HCT116 (cell line): ENCODE results near the gene ST8SIA2. TPM values are rescaled to one million over a fixed set of nuclear protein-coding genes. Genes with fewer than 3 reads are reported as not detected.

ENCODE experiments used
- ATAC-seq: fragments of 200-7000 bp; cut with Tn5 transposase; 2 replicates; pipeline ENCODE4 v1.9.1; 2020; ENCODE audit warnings: mild to moderate bottlenecking, moderate library complexity
- BruUV-seq: library from RNA; stranded (reverse); fragments of 400-500 nt; replicated peaks from 2 replicates; lab custom pipeline; 2021; lab: Mats Ljungman, UMichigan
- CTCF ChIA-PET: fragments of 300-600 bp; sonication (Branson Sonifier 250); formaldehyde crosslinking; loops from one replicate; lab custom pipeline; 2021; ENCODE audit warnings: antibody characterized with exemption; lab: Charles Lee
- POLR2A ChIA-PET: fragments of 300-600, 350-600 bp; sonication (Branson Sonifier 250); formaldehyde crosslinking; loops from one replicate; lab custom pipeline; 2021; ENCODE audit warnings: antibody characterized with exemption; lab: Charles Lee
- RAD21 ChIA-PET, 2 experiments: fragments of 300-600 bp; sonication (Branson Sonifier 250); formaldehyde crosslinking; loops; one replicate each; lab custom pipeline; 2023; ENCODE audit warnings: low total read pairs in 2 of 2; ENCODE audit not compliant: uncharacterized antibody in 2 of 2, unreplicated experiment in 2 of 2, low non-redundant PET in 1 of 2; lab: Charles Lee
- DNase-seq: peaks from one replicate; pipeline ENCODE4 v3.0.0-alpha.2; 2010; ENCODE audit warnings: low read depth, low spot score
- H2AFZ ChIP-seq: fragments of 200-600 bp; shearing (Covaris generic), sonication (generic); 2 replicates; pipeline ENCODE4 v1.6.1; 2017; ENCODE audit warnings: low read depth, mixed run types, mixed read lengths, antibody characterized with exemption, low read length; ENCODE audit not compliant: poor library complexity, severe bottlenecking
- H3K27ac ChIP-seq: 2 replicates; pipeline ENCODE4 v1.5.1; 2012; ENCODE audit warnings: low read depth, low read length
- H3K27me3 ChIP-seq: fragments of 200-600 bp; sonication (generic); 2 replicates; pipeline ENCODE4 v1.6.1; 2016; ENCODE audit warnings: mixed run types, low read length, mixed read lengths; ENCODE audit not compliant: insufficient read depth
- H3K36me3 ChIP-seq, 2 experiments: fragments of 200-500 bp in 1 of 2; fragments of 200-600 bp in 1 of 2; sonication (Bioruptor generic) in 1 of 2; sonication (generic) in 1 of 2; 2 replicates each; pipeline versions ENCODE4 v1.5.1 to v1.6.1; 2014 to 2016; ENCODE audit warnings: low read length in 2 of 2, inconsistent platforms in 1 of 2, mixed read lengths in 1 of 2, mixed run types in 1 of 2; ENCODE audit not compliant: insufficient read depth in 2 of 2, control insufficient read depth in 1 of 2
- H3K4me1 ChIP-seq, 2 experiments: fragments of 200-600 bp in 1 of 2; sonication (generic) in 1 of 2; 2 replicates each; pipeline versions ENCODE4 v1.5.1 to v1.6.1; 2012 to 2017; ENCODE audit warnings: low read length in 2 of 2, inconsistent platforms in 1 of 2, mild to moderate bottlenecking in 1 of 2, mixed read lengths in 1 of 2, mixed run types in 1 of 2, moderate library complexity in 1 of 2; ENCODE audit not compliant: insufficient read depth in 2 of 2, control insufficient read depth in 1 of 2
- H3K4me2 ChIP-seq: fragments of 200-600 bp; sonication (generic); 2 replicates; pipeline ENCODE4 v1.6.1; 2017; ENCODE audit warnings: mixed run types, low read length, mixed read lengths
- H3K4me3 ChIP-seq, 2 experiments: fragments of 200-600 bp in 1 of 2; sonication (generic) in 1 of 2; replicated peaks in 1 of 2; 2 replicates each; pipeline ENCODE4 v1.5.1; 2011 to 2016; ENCODE audit warnings: low read length in 2 of 2, control low read depth in 1 of 2, low read depth in 1 of 2, mild to moderate bottlenecking in 1 of 2, mixed read lengths in 1 of 2, mixed run types in 1 of 2
- H3K79me2 ChIP-seq: fragments of 200-600 bp; sonication (generic); 2 replicates; pipeline ENCODE4 v1.6.1; 2017; ENCODE audit warnings: mild to moderate bottlenecking, mixed run types, low read length, moderate library complexity, mixed read lengths; ENCODE audit not compliant: insufficient read depth
- H3K9ac ChIP-seq: fragments of 200-600 bp; sonication (generic); 2 replicates; pipeline ENCODE4 v1.6.1; 2016; ENCODE audit warnings: low read length, mixed read lengths
- H3K9me2 ChIP-seq: fragments of 200-600 bp; sonication (generic), shearing (Covaris generic); 2 replicates; pipeline ENCODE4 v1.6.1; 2017; ENCODE audit warnings: mixed run types, mild to moderate bottlenecking, moderate library complexity; ENCODE audit not compliant: insufficient read depth
- H3K9me3 ChIP-seq, 2 experiments: fragments of 200-500 bp in 1 of 2; fragments of 200-600 bp in 1 of 2; sonication (Bioruptor generic) in 1 of 2; sonication (generic) in 1 of 2; 2 replicates each; pipeline ENCODE4 v1.6.1; 2014 to 2017; ENCODE audit warnings: low read length in 2 of 2, mixed read lengths in 2 of 2, inconsistent platforms in 1 of 2, low read depth in 1 of 2, mild to moderate bottlenecking in 1 of 2, mixed run types in 1 of 2, moderate library complexity in 1 of 2; ENCODE audit not compliant: control insufficient read depth in 1 of 2, insufficient read depth in 1 of 2
- H4K20me1 ChIP-seq: fragments of 200-600 bp; sonication (generic), shearing (Covaris generic); 2 replicates; pipeline ENCODE4 v1.6.1; 2017; ENCODE audit warnings: mixed run types, mild to moderate bottlenecking, moderate library complexity; ENCODE audit not compliant: insufficient read depth
- ATF3 ChIP-seq: IDR thresholded peaks from 2 replicates; pipeline ENCODE4 v1.6.1; 2012
- CBX3 ChIP-seq: IDR thresholded peaks from 2 replicates; pipeline ENCODE4 v1.6.1; 2012; ENCODE audit warnings: low read depth
- CEBPB ChIP-seq: IDR thresholded peaks from 2 replicates; pipeline ENCODE4 v1.6.1; 2012; ENCODE audit warnings: low read depth
- EGR1 ChIP-seq: IDR thresholded peaks from 2 replicates; pipeline ENCODE4 v1.6.1; 2012; ENCODE audit warnings: low read depth
- ELF1 ChIP-seq: IDR thresholded peaks from 2 replicates; pipeline ENCODE4 v1.6.1; 2012; ENCODE audit warnings: low read depth, borderline replicate concordance
- EZH2 ChIP-seq: fragments of 200-600 bp; sonication (generic); IDR thresholded peaks from 2 replicates; pipeline ENCODE4 v1.6.1; 2017; ENCODE audit warnings: antibody characterized with exemption, mixed run types
- JUND ChIP-seq: IDR thresholded peaks from 2 replicates; pipeline ENCODE4 v1.6.1; 2012
- POLR2AphosphoS5 ChIP-seq: IDR thresholded peaks from 2 replicates; pipeline ENCODE4 v1.6.1; 2011; ENCODE audit warnings: mild to moderate bottlenecking, low read depth, low read length, moderate library complexity
- SIN3A ChIP-seq: IDR thresholded peaks from 2 replicates; pipeline ENCODE4 v1.6.1; 2012; ENCODE audit warnings: low read depth
- SP1 ChIP-seq: IDR thresholded peaks from 2 replicates; pipeline ENCODE4 v1.6.1; 2012; ENCODE audit warnings: low read depth
- SRF ChIP-seq: IDR thresholded peaks from 2 replicates; pipeline ENCODE4 v1.6.1; 2012; ENCODE audit warnings: low read depth
- ZBTB33 ChIP-seq: IDR thresholded peaks from 2 replicates; pipeline ENCODE4 v1.6.1; 2011; ENCODE audit warnings: mild to moderate bottlenecking, low read length, moderate library complexity; ENCODE audit not compliant: insufficient replicate concordance; ENCODE audit errors: extremely low read depth
- ZFX ChIP-seq: fragments of 450-650 bp; IDR thresholded peaks from 2 replicates; pipeline ENCODE4 v1.6.1; 2017
- ZNF274 ChIP-seq: fragments of 200-500 bp; sonication (Bioruptor generic); IDR thresholded peaks from 2 replicates; pipeline ENCODE4 v1.6.1; 2014; ENCODE audit warnings: mild to moderate bottlenecking, low read depth, low read length, inconsistent platforms
- intact Hi-C: fragments of 100-400 bp; cut with micrococcal nuclease; formaldehyde crosslinking; loops from 2 replicates; pipeline ENCODE4 v1.10.0; 2022
- total RNA-seq: library from RNA; stranded (reverse); gene quantifications from one replicate; pipeline ENCODE4 v1.2.1, GENCODE V29; 2021; ENCODE audit not compliant: unreplicated experiment
- TF ChIP-seq, protein P1 (sequence below): IDR thresholded peaks from 2 replicates; pipeline ENCODE4 v1.6.1; 2012; ENCODE audit warnings: low read depth

ST8SIA2 gene
- total RNA-seq, 1 experiment from 2014 or later, result not detected

GRCh38 chr15:92416557-92416956 is 22.9 kb downstream of the ST8SIA2 start:
- no peak overlapping the region for H3K9ac ChIP-seq
- BruUV-seq, result no TSS peak
- no peaks in the 10 kb centered on the region for H3K9me2 ChIP-seq
- ChIA-PET POLR2A (no interaction called here), RAD21 (no interaction called here), CTCF (no interaction called here)
- ATAC-seq (no peak), DNase-seq (no peak)
- no peaks in the 10 kb centered on the region for H3K9me3 ChIP-seq
- intact Hi-C loops, result no loop called here
- H3K27ac ChIP-seq, result no peak overlapping the region
- TF ChIP-seq ZNF274, result no peak
- TF ChIP-seq CEBPB, result no peak
- TF ChIP-seq ATF3, result no peak
- TF ChIP-seq EGR1, result no peak
- no peak for TF ChIP-seq POLR2AphosphoS5
- no peak for TF ChIP-seq SRF
- no peak overlapping the region for H2AFZ ChIP-seq
- H3K4me1 ChIP-seq, result no peaks in the 10 kb centered on the region
- peaks cover 24% of the 10 kb centered on the region; the same call in 1 of the 2 replicates for H3K27me3 ChIP-seq
- no peaks in the 10 kb centered on the region for H4K20me1 ChIP-seq
- H3K4me3 ChIP-seq, result no peak overlapping the region
- H3K36me3 ChIP-seq, result no peaks in the 10 kb centered on the region
- no peaks in the 10 kb centered on the region for H3K79me2 ChIP-seq
- H3K4me2 ChIP-seq, result no peak overlapping the region

- Histone ChIP-seq H3K4me3 (no peak overlapping the region), H3K79me2 (no peaks in the 10 kb centered on the region), H3K9me2 (no peaks in the 10 kb centered on the region), H3K9me3 (no peaks in the 10 kb centered on the region), H4K20me1 (no peaks in the 10 kb centered on the region), H3K9ac (no peak overlapping the region), H3K27ac (no peak overlapping the region), H3K4me2 (no peak overlapping the region), H2AFZ (no peak overlapping the region), H3K27me3 (peaks cover 18% of the 10 kb centered on the region; the same call in 1 of the 2 replicates), H3K36me3 (no peaks in the 10 kb centered on the region), H3K4me1 (no peaks in the 10 kb centered on the region)
- CTCF ChIA-PET, result no interaction called here
- RAD21 ChIA-PET, result no interaction called here
- intact Hi-C loops, result no loop called here
- TF ChIP-seq CBX3 (no peak), EZH2 (no peak), ELF1 (no peak), ZBTB33 (no peak), CEBPB (no peak), EGR1 (no peak), JUND (no peak), ZFX (no peak), SP1 (no peak), SIN3A (no peak), POLR2AphosphoS5 (no peak), SRF (no peak), ATF3 (no peak)
- TF ChIP-seq, protein P1, sequence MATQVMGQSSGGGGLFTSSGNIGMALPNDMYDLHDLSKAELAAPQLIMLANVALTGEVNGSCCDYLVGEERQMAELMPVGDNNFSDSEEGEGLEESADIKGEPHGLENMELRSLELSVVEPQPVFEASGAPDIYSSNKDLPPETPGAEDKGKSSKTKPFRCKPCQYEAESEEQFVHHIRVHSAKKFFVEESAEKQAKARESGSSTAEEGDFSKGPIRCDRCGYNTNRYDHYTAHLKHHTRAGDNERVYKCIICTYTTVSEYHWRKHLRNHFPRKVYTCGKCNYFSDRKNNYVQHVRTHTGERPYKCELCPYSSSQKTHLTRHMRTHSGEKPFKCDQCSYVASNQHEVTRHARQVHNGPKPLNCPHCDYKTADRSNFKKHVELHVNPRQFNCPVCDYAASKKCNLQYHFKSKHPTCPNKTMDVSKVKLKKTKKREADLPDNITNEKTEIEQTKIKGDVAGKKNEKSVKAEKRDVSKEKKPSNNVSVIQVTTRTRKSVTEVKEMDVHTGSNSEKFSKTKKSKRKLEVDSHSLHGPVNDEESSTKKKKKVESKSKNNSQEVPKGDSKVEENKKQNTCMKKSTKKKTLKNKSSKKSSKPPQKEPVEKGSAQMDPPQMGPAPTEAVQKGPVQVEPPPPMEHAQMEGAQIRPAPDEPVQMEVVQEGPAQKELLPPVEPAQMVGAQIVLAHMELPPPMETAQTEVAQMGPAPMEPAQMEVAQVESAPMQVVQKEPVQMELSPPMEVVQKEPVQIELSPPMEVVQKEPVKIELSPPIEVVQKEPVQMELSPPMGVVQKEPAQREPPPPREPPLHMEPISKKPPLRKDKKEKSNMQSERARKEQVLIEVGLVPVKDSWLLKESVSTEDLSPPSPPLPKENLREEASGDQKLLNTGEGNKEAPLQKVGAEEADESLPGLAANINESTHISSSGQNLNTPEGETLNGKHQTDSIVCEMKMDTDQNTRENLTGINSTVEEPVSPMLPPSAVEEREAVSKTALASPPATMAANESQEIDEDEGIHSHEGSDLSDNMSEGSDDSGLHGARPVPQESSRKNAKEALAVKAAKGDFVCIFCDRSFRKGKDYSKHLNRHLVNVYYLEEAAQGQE, result no peak
- DNase-seq (no peak), ATAC-seq (no peak)
- POLR2A ChIA-PET, result no interaction called here
- no TSS peak for BruUV-seq
These were observed 24.0 kb downstream of the ST8SIA2 start for GRCh38 chr15:92417716-92418115.
